Activated naive CD4-positive, alpha-beta T cell treated with anti-CD3 and anti-CD28 coated beads for 36 hours (primary cell): Measurements from ENCODE around the gene GP1BA. TPM values are rescaled to one million over a fixed set of nuclear protein-coding genes. Genes with fewer than 3 reads are reported as not detected.
A peak's percentile ranks its signal among the peaks of the same experiment; 100 is the strongest.

ENCODE experiments used
- CTCF ChIA-PET: fragments of 350-600 bp; sonication (Branson Sonifier 250); formaldehyde crosslinking; loops from one replicate; lab custom pipeline; 2021; ENCODE audit warnings: antibody characterized with exemption; lab: Charles Lee
- DNase-seq: peaks from one replicate; pipeline ENCODE4 v3.0.0-alpha.2; 2020
- H3K27ac Mint-ChIP-seq: one replicate; pipeline ENCODE4 v1.8.0; 2021; ENCODE audit warnings: mild to moderate bottlenecking, mixed read lengths
- H3K27me3 Mint-ChIP-seq: one replicate; pipeline ENCODE4 v1.8.0; 2021; ENCODE audit warnings: low read depth, mixed read lengths
- H3K36me3 Mint-ChIP-seq: one replicate; pipeline ENCODE4 v1.8.0; 2021; ENCODE audit warnings: low read depth, mixed read lengths
- H3K4me1 Mint-ChIP-seq: one replicate; pipeline ENCODE4 v1.8.0; 2021; ENCODE audit warnings: low read depth, mixed read lengths
- H3K4me3 Mint-ChIP-seq: one replicate; pipeline ENCODE4 v1.8.0; 2021; ENCODE audit warnings: mild to moderate bottlenecking, moderate library complexity, mixed read lengths
- H3K9me3 Mint-ChIP-seq: one replicate; pipeline ENCODE4 v1.8.0; 2021; ENCODE audit warnings: mixed read lengths
- intact Hi-C: fragments of 100-400 bp; cut with micrococcal nuclease; formaldehyde crosslinking; loops from one replicate; pipeline ENCODE4 v1.15.1; 2023
- total RNA-seq, 2 experiments: library from RNA; stranded (reverse); gene quantifications; one replicate each; pipeline ENCODE4 v1.2.3, GENCODE V29; 2021

The GP1BA gene
- total RNA-seq, 2 experiments from 2014 or later, result not detected

GRCh38 chr17:4949321-4950074 lies 17.4 kb downstream of the GP1BA start:
- H3K4me1 Mint-ChIP-seq, result peaks cover 29% of the 10 kb centered on the region
- peaks cover 33% of the 10 kb centered on the region for H3K36me3 Mint-ChIP-seq
- H3K27ac Mint-ChIP-seq, result peak overlapping the region; percentile 99
- no peaks in the 10 kb centered on the region for H3K9me3 Mint-ChIP-seq
- CTCF ChIA-PET, result no interaction called here
- H3K4me3 Mint-ChIP-seq, result peak overlapping the region; percentile 97
- H3K27me3 Mint-ChIP-seq, result no peaks in the 10 kb centered on the region
- DNase-seq, result peak; percentile 86
- intact Hi-C loops, result loop anchor here (1.0 to 10.0 kb wide), 7 partner anchors 40 to 985 kb away; partner anchors contain the start of genes ARRB2, ATP2A3, CYB5D2 and INCA1

- peaks cover 22% of the 10 kb centered on the region for H3K4me1 Mint-ChIP-seq
- peak overlapping the region; percentile 93 for H3K27ac Mint-ChIP-seq
- no peaks in the 10 kb centered on the region for H3K27me3 Mint-ChIP-seq
- CTCF ChIA-PET, result no interaction called here
- peaks cover 25% of the 10 kb centered on the region for H3K36me3 Mint-ChIP-seq
- intact Hi-C loops, result no loop called here
- H3K4me3 Mint-ChIP-seq, result peak overlapping the region; percentile 81
- no peaks in the 10 kb centered on the region for H3K9me3 Mint-ChIP-seq
- peak; percentile 44 for DNase-seq
These were observed 18.1 kb downstream of the GP1BA start for GRCh38 chr17:4950075-4950745.

- Mint-ChIP-seq H3K27me3 (no peaks in the 10 kb centered on the region), H3K4me1 (peaks cover 17% of the 10 kb centered on the region), H3K4me3 (peak within 1 kb of the TSS; percentile 81), H3K9me3 (no peaks in the 10 kb centered on the region), H3K27ac (peak within 1 kb of the TSS; percentile 93), H3K36me3 (peaks cover 20% of the 10 kb centered on the region)
- CTCF ChIA-PET, result interaction anchor here (1.2 kb wide), 1 partner anchor 11 kb away, joined by 4 read pairs; no protein-coding TSS in a partner anchor
- DNase-seq, result no peak
- intact Hi-C loops, result no loop called here
These were observed 18.7 kb downstream of the GP1BA start, which contains the start of gene ENO3 for GRCh38 chr17:4950746-4951204. ENO3 (plus strand) TSS chr17:4951119; CDS start chr17:4951830, 711 bp downstream.

- CTCF ChIA-PET, result interaction anchor here (1.1 to 1.4 kb wide), 4 partner anchors 11 to 46 kb away, joined by 3 to 4 read pairs (median 4); partner anchors contain the start of genes RNF167, SLC25A11 and SPAG7
- peaks cover 16% of the 10 kb centered on the region for H3K36me3 Mint-ChIP-seq
These were observed 19.4 kb downstream of the GP1BA start for GRCh38 chr17:4951486-4951885.

GRCh38 chr17:4953451-4953961 lies 21.4 kb downstream of the GP1BA start:
- peaks cover 7% of the 10 kb centered on the region for H3K36me3 Mint-ChIP-seq
- H3K4me3 Mint-ChIP-seq, result no peak overlapping the region
- no peak overlapping the region for H3K27ac Mint-ChIP-seq
- no peaks in the 10 kb centered on the region for H3K27me3 Mint-ChIP-seq
- intact Hi-C loops, result no loop called here
- no peak for DNase-seq
- no peaks in the 10 kb centered on the region for H3K9me3 Mint-ChIP-seq
- CTCF ChIA-PET, result interaction anchor here (1.1 to 1.2 kb wide), 2 partner anchors 11 to 14 kb away, joined by 3 to 4 read pairs; partner anchors contain the start of gene SPAG7
- H3K4me1 Mint-ChIP-seq, result peaks cover 20% of the 10 kb centered on the region

More at GRCh38 chr17:4951486-4951885, 19.4 kb downstream of the GP1BA start:
- peaks cover 17% of the 10 kb centered on the region for H3K4me1 Mint-ChIP-seq
- no peak for DNase-seq
- H3K27me3 Mint-ChIP-seq, result no peaks in the 10 kb centered on the region
- no peak overlapping the region for H3K27ac Mint-ChIP-seq
- no peaks in the 10 kb centered on the region for H3K9me3 Mint-ChIP-seq
- intact Hi-C loops, result no loop called here
- H3K4me3 Mint-ChIP-seq, result peak overlapping the region; percentile 81

- Mint-ChIP-seq H3K27ac (no peak overlapping the region), H3K9me3 (no peaks in the 10 kb centered on the region), H3K27me3 (no peaks in the 10 kb centered on the region), H3K4me3 (no peak overlapping the region), H3K4me1 (peaks cover 18% of the 10 kb centered on the region), H3K36me3 (peaks cover 5% of the 10 kb centered on the region)
- DNase-seq, result no peak
- CTCF ChIA-PET, result interaction anchor here (0.6 to 1.0 kb wide), 2 partner anchors 11 to 76 kb away, joined by 3 read pairs; no protein-coding TSS in a partner anchor
- intact Hi-C loops, result no loop called here
These were observed 23.0 kb downstream of the GP1BA start for GRCh38 chr17:4955091-4955490.

GRCh38 chr17:4956493-4957061 lies 24.5 kb downstream of the GP1BA start:
- Mint-ChIP-seq H3K4me1 (peaks cover 7% of the 10 kb centered on the region), H3K27ac (no peak overlapping the region), H3K27me3 (no peaks in the 10 kb centered on the region), H3K36me3 (peaks cover 5% of the 10 kb centered on the region), H3K4me3 (no peak overlapping the region), H3K9me3 (no peaks in the 10 kb centered on the region)
- peak; percentile 70 for DNase-seq
- CTCF ChIA-PET, result interaction anchor here (0.7 to 2.7 kb wide), 4 partner anchors 10 to 14 kb away, joined by 3 to 18 read pairs (median 3); partner anchors contain the start of gene SPAG7
- intact Hi-C loops, result no loop called here

GRCh38 chr17:4958102-4958501 lies 26.0 kb downstream of the GP1BA start:
- H3K9me3 Mint-ChIP-seq, result no peaks in the 10 kb centered on the region
- CTCF ChIA-PET, result interaction anchor here (1.5 to 2.7 kb wide), 2 partner anchors 8 to 49 kb away, joined by 3 to 18 read pairs; partner anchors contain the start of gene SPAG7
- intact Hi-C loops, result no loop called here

GRCh38 chr17:4959261-4959965 lies 27.3 kb downstream of the GP1BA start:
- Mint-ChIP-seq H3K4me1 (peaks cover 7% of the 10 kb centered on the region), H3K4me3 (no peak overlapping the region), H3K27ac (no peak overlapping the region), H3K9me3 (no peaks in the 10 kb centered on the region), H3K27me3 (no peaks in the 10 kb centered on the region), H3K36me3 (peaks cover 7% of the 10 kb centered on the region)
- intact Hi-C loops, result no loop called here
- DNase-seq, result no peak
- CTCF ChIA-PET, result interaction anchor here (1.5 kb wide), 1 partner anchor 50 kb away, joined by 3 read pairs; no protein-coding TSS in a partner anchor

More at GRCh38 chr17:4958102-4958501, 26.0 kb downstream of the GP1BA start:
- H3K27ac Mint-ChIP-seq, result no peak overlapping the region
- H3K27me3 Mint-ChIP-seq, result no peaks in the 10 kb centered on the region
- peaks cover 7% of the 10 kb centered on the region for H3K4me1 Mint-ChIP-seq
- peaks cover 5% of the 10 kb centered on the region for H3K36me3 Mint-ChIP-seq
- DNase-seq, result no peak
- no peak overlapping the region for H3K4me3 Mint-ChIP-seq

GRCh38 chr17:4960279-4960922 lies 28.3 kb downstream of the GP1BA start:
- no peaks in the 10 kb centered on the region for H3K9me3 Mint-ChIP-seq
- H3K27me3 Mint-ChIP-seq, result no peaks in the 10 kb centered on the region
- H3K36me3 Mint-ChIP-seq, result peaks cover 13% of the 10 kb centered on the region
- no peak overlapping the region for H3K4me3 Mint-ChIP-seq
- intact Hi-C loops, result no loop called here
- CTCF ChIA-PET, result no interaction called here
- H3K27ac Mint-ChIP-seq, result no peak overlapping the region
- DNase-seq, result no peak
- H3K4me1 Mint-ChIP-seq, result peaks cover 10% of the 10 kb centered on the region
